H1 (cell line): ENCODE results near the gene DENND5B. TPM values are rescaled to one million over a fixed set of nuclear protein-coding genes. Genes with fewer than 3 reads are reported as not detected.

Source experiments
- CTCF ChIA-PET: fragments of 300-600 bp; sonication (Branson Sonifier 250); formaldehyde crosslinking; loops from one replicate; lab custom pipeline; 2021; ENCODE audit not compliant: partially characterized antibody; lab: Charles Lee
- POLR2A ChIA-PET: fragments of 300-600 bp; sonication (Branson Sonifier 250); formaldehyde crosslinking; loops from one replicate; lab custom pipeline; 2021; ENCODE audit warnings: inconsistent platforms; ENCODE audit not compliant: partially characterized antibody; lab: Charles Lee
- DNase-seq, 2 experiments: peaks; one replicate each; pipeline versions ENCODE4 v3.0.0 to v3.0.0-alpha.2; 2010 to 2022; ENCODE audit warnings: low spot score in 2 of 2, low read depth in 1 of 2, mixed read lengths in 1 of 2
- FAIRE-seq: peaks from 2 replicates; lab custom pipeline; 2011; peaks lifted over from hg19 to GRCh38; lab: Jason Lieb, UNC
- H2AFZ ChIP-seq: 2 replicates; pipeline ENCODE4 v1.8.1; 2012; ENCODE audit warnings: low read length, inconsistent platforms
- H2AK5ac ChIP-seq: 2 replicates; pipeline ENCODE4 v1.6.1; 2013; ENCODE audit warnings: low read depth, low read length
- H2BK120ac ChIP-seq: replicated peaks from 2 replicates; pipeline ENCODE3; 2013; ENCODE audit warnings: low read depth, low read length, inconsistent platforms
- H2BK12ac ChIP-seq: 2 replicates; pipeline ENCODE4 v1.6.1; 2013; ENCODE audit warnings: low read depth, low read length
- H2BK15ac ChIP-seq: 2 replicates; pipeline ENCODE4 v1.6.1; 2013; ENCODE audit warnings: low read length
- H2BK20ac ChIP-seq: 2 replicates; pipeline ENCODE4 v1.6.1; 2013; ENCODE audit warnings: low read length
- H2BK5ac ChIP-seq: 2 replicates; pipeline ENCODE4 v1.6.1; 2013; ENCODE audit warnings: low read depth, low read length
- H3K14ac ChIP-seq: 2 replicates; pipeline ENCODE4 v1.6.1; 2013; ENCODE audit warnings: inconsistent platforms; ENCODE audit not compliant: insufficient read length
- H3K18ac ChIP-seq: 2 replicates; pipeline ENCODE4 v1.6.1; 2013; ENCODE audit warnings: low read length; ENCODE audit errors: extremely low read depth
- H3K23ac ChIP-seq: 2 replicates; pipeline ENCODE4 v1.6.1; 2013; ENCODE audit warnings: inconsistent platforms; ENCODE audit not compliant: insufficient read length
- H3K23me2 ChIP-seq: 2 replicates; pipeline ENCODE4 v1.6.1; 2013; ENCODE audit warnings: low read depth, low read length
- H3K27ac ChIP-seq: 2 replicates; pipeline ENCODE4 v1.6.1; 2011; ENCODE audit warnings: low read depth, low read length, inconsistent platforms
- H3K27me3 ChIP-seq, 4 experiments: replicated peaks in 1 of 4; 1 replicate in 1 of 4; 2 replicates in 3 of 4; pipeline versions ENCODE4 v1.6.1 to v1.8.1; 2011 to 2013; ENCODE audit warnings: low read length in 3 of 4, mild to moderate bottlenecking in 3 of 4, inconsistent platforms in 2 of 4, mixed read lengths in 2 of 4, moderate library complexity in 1 of 4; ENCODE audit not compliant: control insufficient read depth in 3 of 4, insufficient read depth in 3 of 4; ENCODE audit errors: extremely low read depth in 1 of 4
- H3K36me3 ChIP-seq, 4 experiments: 2 replicates each; pipeline versions ENCODE4 v1.6.1 to v1.8.1; 2011 to 2013; ENCODE audit warnings: mild to moderate bottlenecking in 4 of 4, low read length in 3 of 4, moderate library complexity in 2 of 4, control low read depth in 1 of 4, inconsistent platforms in 1 of 4; ENCODE audit not compliant: insufficient read depth in 4 of 4, control insufficient read depth in 2 of 4
- H3K4ac ChIP-seq: replicated peaks from 2 replicates; pipeline ENCODE3; 2013; ENCODE audit warnings: low read length, low read depth, mixed read lengths, inconsistent platforms; ENCODE audit not compliant: insufficient read length
- H3K4me1 ChIP-seq, 4 experiments: replicated peaks in 1 of 4; 1 replicate in 1 of 4; 2 replicates in 3 of 4; pipeline versions ENCODE4 v1.6.1 to v1.8.1; 2011 to 2013; ENCODE audit warnings: low read length in 3 of 4, inconsistent platforms in 2 of 4, mixed read lengths in 1 of 4; ENCODE audit not compliant: insufficient read depth in 4 of 4, control insufficient read depth in 3 of 4
- H3K4me2 ChIP-seq, 2 experiments: 2 replicates each; pipeline versions ENCODE4 v1.6.1 to v1.8.1; 2011 to 2013; ENCODE audit warnings: low read depth in 2 of 2, low read length in 2 of 2, control low read depth in 1 of 2, inconsistent platforms in 1 of 2, mild to moderate bottlenecking in 1 of 2; ENCODE audit not compliant: insufficient read depth in 1 of 2
- H3K4me3 ChIP-seq, 4 experiments: fragments of 200-600, 300-600 bp in 1 of 4; sonication (generic), shearing (Covaris generic), sonication (Bioruptor Twin) in 1 of 4; 2 replicates each; pipeline versions ENCODE4 v1.5.1 to v1.8.1; 2011 to 2016; ENCODE audit warnings: low read length in 4 of 4, low read depth in 3 of 4, control low read depth in 2 of 4, inconsistent platforms in 2 of 4, mild to moderate bottlenecking in 2 of 4, mixed read lengths in 1 of 4, moderate library complexity in 1 of 4; ENCODE audit not compliant: insufficient read depth in 2 of 4; ENCODE audit errors: extremely low read depth in 1 of 4
- H3K56ac ChIP-seq: replicated peaks from 2 replicates; pipeline ENCODE3; 2013; ENCODE audit warnings: low read depth, mild to moderate bottlenecking, mixed read lengths, low read length, inconsistent platforms; ENCODE audit not compliant: insufficient read length
- H3K79me1 ChIP-seq: 2 replicates; pipeline ENCODE4 v1.6.1; 2013; ENCODE audit warnings: low read depth, low read length, control low read depth
- H3K79me2 ChIP-seq, 2 experiments: 2 replicates each; pipeline versions ENCODE4 v1.6.1 to v1.8.1; 2012 to 2013; ENCODE audit warnings: low read length in 2 of 2, mild to moderate bottlenecking in 2 of 2, inconsistent platforms in 1 of 2; ENCODE audit not compliant: insufficient read depth in 2 of 2, control insufficient read depth in 1 of 2
- H3K9ac ChIP-seq, 4 experiments: replicated peaks in 1 of 4; 1 replicate in 1 of 4; 2 replicates in 3 of 4; pipeline versions ENCODE4 v1.6.1 to v1.8.1; 2011 to 2013; ENCODE audit warnings: low read depth in 3 of 4, low read length in 3 of 4, control low read depth in 2 of 4, mild to moderate bottlenecking in 2 of 4, moderate library complexity in 2 of 4, inconsistent platforms in 1 of 4; ENCODE audit errors: extremely low read depth in 1 of 4
- H3K9me3 ChIP-seq, 2 experiments: 2 replicates each; pipeline versions ENCODE4 v1.6.1 to v1.8.1; 2012 to 2013; ENCODE audit warnings: mild to moderate bottlenecking in 2 of 2, moderate library complexity in 2 of 2, control low read depth in 1 of 2, inconsistent platforms in 1 of 2, low read depth in 1 of 2, low read length in 1 of 2, mixed read lengths in 1 of 2; ENCODE audit not compliant: insufficient read depth in 2 of 2
- H4K20me1 ChIP-seq, 2 experiments: replicated peaks in 1 of 2; 2 replicates each; pipeline versions ENCODE3 to v1.8.1; 2011 to 2013; ENCODE audit warnings: inconsistent platforms in 2 of 2, low read length in 2 of 2, mild to moderate bottlenecking in 1 of 2; ENCODE audit not compliant: insufficient read depth in 2 of 2, control insufficient read depth in 1 of 2
- H4K5ac ChIP-seq: 2 replicates; pipeline ENCODE4 v1.6.1; 2013; ENCODE audit warnings: low read length, low read depth, mixed read lengths, inconsistent platforms; ENCODE audit not compliant: insufficient read length
- H4K8ac ChIP-seq: 2 replicates; pipeline ENCODE4 v1.8.0; 2013; ENCODE audit warnings: mild to moderate bottlenecking, moderate library complexity, low read length, inconsistent platforms; ENCODE audit not compliant: insufficient read depth; ENCODE audit errors: extremely low read depth
- H4K91ac ChIP-seq: replicated peaks from 2 replicates; pipeline ENCODE3; 2013; ENCODE audit warnings: low read length, mixed read lengths, inconsistent platforms; ENCODE audit not compliant: insufficient read length
- ASH2L ChIP-seq: fragments of 200-600, 300-600 bp; sonication (generic); IDR thresholded peaks from one replicate; pipeline ENCODE4 v1.7.1; 2017; ENCODE audit warnings: low read length
- BRCA1 ChIP-seq: IDR thresholded peaks from 2 replicates; pipeline ENCODE4 v1.6.1; 2012; ENCODE audit warnings: low read depth, low read length, improper control_type of control experiment
- CEBPB ChIP-seq: IDR thresholded peaks from 2 replicates; pipeline ENCODE4 v1.6.1; 2012; ENCODE audit warnings: low read depth, low read length
- FOSL1 ChIP-seq: IDR thresholded peaks from 2 replicates; pipeline ENCODE4 v1.6.1; 2011; ENCODE audit warnings: mild to moderate bottlenecking, low read depth, low read length, moderate library complexity; ENCODE audit not compliant: insufficient read depth
- GTF2F1 ChIP-seq: IDR thresholded peaks from 2 replicates; pipeline ENCODE4 v1.6.1; 2012; ENCODE audit warnings: low read depth, low read length, improper control_type of control experiment, borderline replicate concordance
- KDM4A ChIP-seq: IDR thresholded peaks from one replicate; pipeline ENCODE4 v1.7.1; 2012; ENCODE audit warnings: low read depth, mild to moderate bottlenecking, moderate library complexity, low read length, inconsistent platforms; ENCODE audit not compliant: severe bottlenecking
- KDM5A ChIP-seq: fragments of 200-600 bp; IDR thresholded peaks from 2 replicates; pipeline ENCODE4 v1.7.1; 2012; ENCODE audit warnings: mild to moderate bottlenecking, low read length, inconsistent platforms, mixed read lengths
- MAFK ChIP-seq: IDR thresholded peaks from 2 replicates; pipeline ENCODE4 v1.6.1; 2012; ENCODE audit warnings: low read depth, mild to moderate bottlenecking, improper control_type of control experiment, low read length
- NANOG ChIP-seq: IDR thresholded peaks from 2 replicates; pipeline ENCODE4 v1.6.1; 2011; ENCODE audit warnings: low read length, low read depth, mild to moderate bottlenecking, inconsistent platforms; ENCODE audit not compliant: insufficient read depth, poor library complexity, severe bottlenecking
- POLR2A ChIP-seq, 2 experiments: IDR thresholded peaks; 1 replicate in 1 of 2; 2 replicates in 1 of 2; pipeline ENCODE4 v1.6.1; 2011; ENCODE audit warnings: low read depth in 2 of 2, low read length in 2 of 2, mild to moderate bottlenecking in 2 of 2; ENCODE audit errors: control extremely low read depth in 1 of 2
- SIN3A ChIP-seq, 2 experiments: IDR thresholded peaks in 1 of 2; conservative IDR thresholded peaks in 1 of 2; 2 replicates each; pipeline ENCODE4 v1.6.1; 2011 to 2012; ENCODE audit warnings: low read length in 2 of 2, improper control_type of control experiment in 1 of 2, low read depth in 1 of 2, mild to moderate bottlenecking in 1 of 2
- TAF7 ChIP-seq: optimal IDR thresholded peaks from 2 replicates; pipeline ENCODE3; 2011; ENCODE audit warnings: low read depth, mild to moderate bottlenecking, inconsistent platforms, low read length, moderate library complexity, borderline replicate concordance
- TBP ChIP-seq: IDR thresholded peaks from 2 replicates; pipeline ENCODE4 v1.6.1; 2011; ENCODE audit warnings: low read depth, low read length, improper control_type of control experiment
- YY1 ChIP-seq: IDR thresholded peaks from 2 replicates; pipeline ENCODE4 v1.6.1; 2011; ENCODE audit warnings: low read depth, mild to moderate bottlenecking, low read length
- WGBS, 2 experiments: shearing (Covaris generic) in 1 of 2; methylation state at CpG; one replicate each; pipeline versions ENCODE4 v1.1.6 to v1.1.7; 2013 to 2015; ENCODE audit warnings: low lambda C conversion rate in 2 of 2, mixed read lengths in 2 of 2, inconsistent platforms in 1 of 2, low coverage in 1 of 2, missing lambda C conversion rate in 1 of 2; ENCODE audit not compliant: insufficient replicate concordance in 2 of 2, insufficient coverage in 1 of 2, insufficient read length in 1 of 2; ENCODE audit errors: extremely low coverage in 1 of 2, missing lambda C conversion rate in 1 of 2; 5-methylcytosine and 5-hydroxymethylcytosine counted together
- polyA plus RNA-seq, 7 experiments: library from polyadenylated mRNA; depleted of rRNA in 3 of 7; stranded (reverse) in 5 of 7; unstranded in 2 of 7; fragments of >200 nt in 5 of 7; fragments of 200-250 nt in 2 of 7; gene quantifications; 1 replicate in 5 of 7; 2 replicates in 1 of 7; 4 replicates in 1 of 7; pipeline versions ENCODE4 v1.2.1 to v1.2.3, GENCODE V29; 2011 to 2013; ENCODE audit warnings: missing spikeins in 2 of 7, mixed read lengths in 2 of 7
- total RNA-seq: library from RNA; stranded (reverse); fragmentation: NEBNext Ultra II Directional; extraction: Animal tissue kit (Norgen Biotek cat#: 25700); gene quantifications from 2 replicates; pipeline ENCODE4 v1.2.1, GENCODE V29; 2021

DENND5B gene
- total and polyA plus RNA-seq, 2 of the 8 experiments (the other 6 are each of a cell fraction or from before 2014, with no cell fraction given): 13.4 to 20.2 TPM

DNA sequence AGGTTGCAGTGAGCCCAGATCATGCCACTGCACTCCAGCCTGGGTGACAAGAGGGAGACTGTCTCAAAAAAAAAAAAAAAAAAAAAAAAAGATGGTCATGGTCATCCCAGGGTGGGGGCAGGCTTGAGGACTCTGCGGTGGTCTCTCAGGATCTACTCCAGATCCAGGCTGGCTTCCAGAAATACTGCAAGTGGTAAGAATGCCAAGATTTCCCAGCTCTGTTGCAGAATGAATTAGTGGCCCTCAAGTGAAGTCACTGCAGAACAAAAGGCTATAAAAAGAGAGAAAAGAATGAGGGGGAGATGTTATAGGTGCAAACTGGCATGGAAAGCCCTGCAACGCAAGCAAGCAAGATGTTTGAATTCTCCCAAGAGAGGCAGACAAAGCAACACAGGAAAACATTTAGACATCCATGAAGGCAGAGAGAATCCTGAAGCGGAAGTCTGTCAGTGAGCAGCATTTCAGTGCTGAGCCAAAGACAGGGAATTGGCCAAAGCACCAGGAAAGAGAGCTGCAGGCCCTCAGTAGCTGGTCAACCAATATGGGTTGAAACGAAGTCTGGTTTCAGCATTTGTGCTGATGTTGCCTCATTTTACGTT is 36.6 kb upstream of the DENND5B start:
- no peak overlapping the region for H2BK120ac ChIP-seq
- H3K9me3 ChIP-seq: no peaks in the 10 kb centered on the region
- H4K91ac ChIP-seq: no peak overlapping the region
- no peak overlapping the region for H4K5ac ChIP-seq
- no peak overlapping the region for H2BK15ac ChIP-seq
- H3K18ac ChIP-seq: no peak overlapping the region
- H3K4ac ChIP-seq: no peak overlapping the region
- H2BK20ac ChIP-seq: peak overlapping the region; percentile 48; the same call in 1 of the 2 replicates
- H4K20me1 ChIP-seq: no peaks in the 10 kb centered on the region
- H3K4me2 ChIP-seq: no peak overlapping the region
- H3K79me1 ChIP-seq: no peaks in the 10 kb centered on the region
- H2AK5ac ChIP-seq: no peak overlapping the region
- no peak overlapping the region for H3K14ac ChIP-seq
- H3K56ac ChIP-seq: no peak overlapping the region
- no peak overlapping the region for H4K8ac ChIP-seq
- H3K79me2 ChIP-seq: no peaks in the 10 kb centered on the region
- no peaks in the 10 kb centered on the region for H3K4me1 ChIP-seq
- H3K27me3 ChIP-seq: no peaks in the 10 kb centered on the region
- no peak overlapping the region for H3K9ac ChIP-seq
- H2BK5ac ChIP-seq: no peak overlapping the region
- POLR2A ChIA-PET: interaction anchor here (1.1 kb wide), 1 partner anchor 254 kb away, joined by 3 read pairs; no protein-coding TSS in a partner anchor
- no peak overlapping the region for H2BK12ac ChIP-seq
- H3K23ac ChIP-seq: no peak overlapping the region
- CTCF ChIA-PET: interaction anchor here (1.1 to 1.6 kb wide), 2 partner anchors 226 to 355 kb away, joined by 3 to 7 read pairs; no protein-coding TSS in a partner anchor
- H3K27ac ChIP-seq: no peak overlapping the region
- DNase-seq (no peak), FAIRE-seq (no peak)
- 92% methylated on average over 4 of the region's 5 CpGs; no CpG with 5 or more reads in 1 of the 2 experiments for WGBS, 2 experiments
- H3K36me3 ChIP-seq: no peaks in the 10 kb centered on the region
- H2AFZ ChIP-seq: peak overlapping the region; percentile 76; the same call in 1 of the 2 replicates
- no peak overlapping the region for H3K4me3 ChIP-seq
- H3K23me2 ChIP-seq: no peaks in the 10 kb centered on the region
- TF ChIP-seq KDM5A (no peak), POLR2A (IDR thresholded peaks at IDR 0.05; ENCODE audit: control extremely low read depth in 1 of 2, low read depth in 2 of 2, low read length in 2 of 2) (no peak), BRCA1 (no peak), KDM4A (no peak), SIN3A (conservative IDR thresholded peaks at IDR 0.05 in 1 of 2, IDR thresholded peaks at IDR 0.05 in 1 of 2; ENCODE audit: low read depth in 1 of 2, low read length in 2 of 2) (no peak), TBP (no peak), CEBPB (no peak), NANOG (no peak), GTF2F1 (no peak), FOSL1 (no peak), YY1 (no peak), MAFK (no peak), TAF7 (no peak), ASH2L (no peak)
